ENCODE results near the gene GADD45G.

DNA sequence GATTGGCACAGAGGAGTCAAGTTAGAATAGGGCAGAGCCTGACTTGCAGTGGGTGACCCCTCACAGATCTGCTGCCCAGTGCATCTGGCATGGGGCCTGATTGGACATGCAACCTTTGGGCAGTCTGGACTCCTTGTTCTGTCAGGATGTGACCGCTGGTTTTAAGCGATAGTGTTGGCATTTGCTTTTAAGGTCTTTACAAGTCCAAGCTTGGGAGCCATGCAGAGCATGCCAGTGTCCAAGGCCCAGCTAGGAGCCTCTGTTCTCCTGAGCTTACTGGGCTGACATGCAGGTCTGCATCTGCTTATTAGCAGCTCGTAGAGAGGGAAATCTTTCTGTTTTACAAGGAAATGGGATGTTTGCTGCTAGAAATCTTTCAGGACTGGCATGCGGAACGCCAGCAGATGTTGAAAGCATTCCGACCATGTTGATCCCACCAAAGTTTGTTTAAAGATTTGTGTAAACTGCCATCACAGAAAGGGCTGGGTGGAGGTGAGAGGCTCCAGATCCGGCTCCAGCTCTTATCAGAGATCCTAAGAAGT lies 27.5 kb downstream of the GADD45G start:
- TF ChIP-seq, protein P1, sequence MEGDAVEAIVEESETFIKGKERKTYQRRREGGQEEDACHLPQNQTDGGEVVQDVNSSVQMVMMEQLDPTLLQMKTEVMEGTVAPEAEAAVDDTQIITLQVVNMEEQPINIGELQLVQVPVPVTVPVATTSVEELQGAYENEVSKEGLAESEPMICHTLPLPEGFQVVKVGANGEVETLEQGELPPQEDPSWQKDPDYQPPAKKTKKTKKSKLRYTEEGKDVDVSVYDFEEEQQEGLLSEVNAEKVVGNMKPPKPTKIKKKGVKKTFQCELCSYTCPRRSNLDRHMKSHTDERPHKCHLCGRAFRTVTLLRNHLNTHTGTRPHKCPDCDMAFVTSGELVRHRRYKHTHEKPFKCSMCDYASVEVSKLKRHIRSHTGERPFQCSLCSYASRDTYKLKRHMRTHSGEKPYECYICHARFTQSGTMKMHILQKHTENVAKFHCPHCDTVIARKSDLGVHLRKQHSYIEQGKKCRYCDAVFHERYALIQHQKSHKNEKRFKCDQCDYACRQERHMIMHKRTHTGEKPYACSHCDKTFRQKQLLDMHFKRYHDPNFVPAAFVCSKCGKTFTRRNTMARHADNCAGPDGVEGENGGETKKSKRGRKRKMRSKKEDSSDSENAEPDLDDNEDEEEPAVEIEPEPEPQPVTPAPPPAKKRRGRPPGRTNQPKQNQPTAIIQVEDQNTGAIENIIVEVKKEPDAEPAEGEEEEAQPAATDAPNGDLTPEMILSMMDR (IDR thresholded peaks at IDR 0.05): no peak
- TF ChIP-seq SP1 (CRISPR knock-in tag; conservative IDR thresholded peaks at IDR 0.05) (no peak), FOXP1 (CRISPR knock-in tag; IDR thresholded peaks at IDR 0.05; ENCODE audit: borderline replicate concordance) (no peak), ESRRA (CRISPR knock-in tag; IDR thresholded peaks at IDR 0.05; ENCODE audit: borderline replicate concordance) (no peak), CREM (CRISPR knock-in tag; IDR thresholded peaks at IDR 0.05) (no peak)
- TF ChIP-seq, protein P2, sequence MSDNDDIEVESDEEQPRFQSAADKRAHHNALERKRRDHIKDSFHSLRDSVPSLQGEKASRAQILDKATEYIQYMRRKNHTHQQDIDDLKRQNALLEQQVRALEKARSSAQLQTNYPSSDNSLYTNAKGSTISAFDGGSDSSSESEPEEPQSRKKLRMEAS (CRISPR knock-in tag; IDR thresholded peaks at IDR 0.05): no peak
- TF ChIP-seq, protein P3, sequence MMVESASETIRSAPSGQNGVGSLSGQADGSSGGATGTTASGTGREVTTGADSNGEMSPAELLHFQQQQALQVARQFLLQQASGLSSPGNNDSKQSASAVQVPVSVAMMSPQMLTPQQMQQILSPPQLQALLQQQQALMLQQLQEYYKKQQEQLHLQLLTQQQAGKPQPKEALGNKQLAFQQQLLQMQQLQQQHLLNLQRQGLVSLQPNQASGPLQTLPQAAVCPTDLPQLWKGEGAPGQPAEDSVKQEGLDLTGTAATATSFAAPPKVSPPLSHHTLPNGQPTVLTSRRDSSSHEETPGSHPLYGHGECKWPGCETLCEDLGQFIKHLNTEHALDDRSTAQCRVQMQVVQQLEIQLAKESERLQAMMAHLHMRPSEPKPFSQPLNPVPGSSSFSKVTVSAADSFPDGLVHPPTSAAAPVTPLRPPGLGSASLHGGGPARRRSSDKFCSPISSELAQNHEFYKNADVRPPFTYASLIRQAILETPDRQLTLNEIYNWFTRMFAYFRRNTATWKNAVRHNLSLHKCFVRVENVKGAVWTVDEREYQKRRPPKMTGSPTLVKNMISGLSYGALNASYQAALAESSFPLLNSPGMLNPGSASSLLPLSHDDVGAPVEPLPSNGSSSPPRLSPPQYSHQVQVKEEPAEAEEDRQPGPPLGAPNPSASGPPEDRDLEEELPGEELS (CRISPR knock-in tag; IDR thresholded peaks at IDR 0.05): no peak
- TF ChIP-seq, protein P4, sequence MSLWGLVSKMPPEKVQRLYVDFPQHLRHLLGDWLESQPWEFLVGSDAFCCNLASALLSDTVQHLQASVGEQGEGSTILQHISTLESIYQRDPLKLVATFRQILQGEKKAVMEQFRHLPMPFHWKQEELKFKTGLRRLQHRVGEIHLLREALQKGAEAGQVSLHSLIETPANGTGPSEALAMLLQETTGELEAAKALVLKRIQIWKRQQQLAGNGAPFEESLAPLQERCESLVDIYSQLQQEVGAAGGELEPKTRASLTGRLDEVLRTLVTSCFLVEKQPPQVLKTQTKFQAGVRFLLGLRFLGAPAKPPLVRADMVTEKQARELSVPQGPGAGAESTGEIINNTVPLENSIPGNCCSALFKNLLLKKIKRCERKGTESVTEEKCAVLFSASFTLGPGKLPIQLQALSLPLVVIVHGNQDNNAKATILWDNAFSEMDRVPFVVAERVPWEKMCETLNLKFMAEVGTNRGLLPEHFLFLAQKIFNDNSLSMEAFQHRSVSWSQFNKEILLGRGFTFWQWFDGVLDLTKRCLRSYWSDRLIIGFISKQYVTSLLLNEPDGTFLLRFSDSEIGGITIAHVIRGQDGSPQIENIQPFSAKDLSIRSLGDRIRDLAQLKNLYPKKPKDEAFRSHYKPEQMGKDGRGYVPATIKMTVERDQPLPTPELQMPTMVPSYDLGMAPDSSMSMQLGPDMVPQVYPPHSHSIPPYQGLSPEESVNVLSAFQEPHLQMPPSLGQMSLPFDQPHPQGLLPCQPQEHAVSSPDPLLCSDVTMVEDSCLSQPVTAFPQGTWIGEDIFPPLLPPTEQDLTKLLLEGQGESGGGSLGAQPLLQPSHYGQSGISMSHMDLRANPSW (CRISPR knock-in tag; conservative IDR thresholded peaks at IDR 0.05; ENCODE audit: low read depth): no peak
- TF ChIP-seq, protein P5, sequence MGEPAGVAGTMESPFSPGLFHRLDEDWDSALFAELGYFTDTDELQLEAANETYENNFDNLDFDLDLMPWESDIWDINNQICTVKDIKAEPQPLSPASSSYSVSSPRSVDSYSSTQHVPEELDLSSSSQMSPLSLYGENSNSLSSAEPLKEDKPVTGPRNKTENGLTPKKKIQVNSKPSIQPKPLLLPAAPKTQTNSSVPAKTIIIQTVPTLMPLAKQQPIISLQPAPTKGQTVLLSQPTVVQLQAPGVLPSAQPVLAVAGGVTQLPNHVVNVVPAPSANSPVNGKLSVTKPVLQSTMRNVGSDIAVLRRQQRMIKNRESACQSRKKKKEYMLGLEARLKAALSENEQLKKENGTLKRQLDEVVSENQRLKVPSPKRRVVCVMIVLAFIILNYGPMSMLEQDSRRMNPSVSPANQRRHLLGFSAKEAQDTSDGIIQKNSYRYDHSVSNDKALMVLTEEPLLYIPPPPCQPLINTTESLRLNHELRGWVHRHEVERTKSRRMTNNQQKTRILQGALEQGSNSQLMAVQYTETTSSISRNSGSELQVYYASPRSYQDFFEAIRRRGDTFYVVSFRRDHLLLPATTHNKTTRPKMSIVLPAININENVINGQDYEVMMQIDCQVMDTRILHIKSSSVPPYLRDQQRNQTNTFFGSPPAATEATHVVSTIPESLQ (CRISPR knock-in tag; IDR thresholded peaks at IDR 0.05): no peak
- TF ChIP-seq, protein P6, sequence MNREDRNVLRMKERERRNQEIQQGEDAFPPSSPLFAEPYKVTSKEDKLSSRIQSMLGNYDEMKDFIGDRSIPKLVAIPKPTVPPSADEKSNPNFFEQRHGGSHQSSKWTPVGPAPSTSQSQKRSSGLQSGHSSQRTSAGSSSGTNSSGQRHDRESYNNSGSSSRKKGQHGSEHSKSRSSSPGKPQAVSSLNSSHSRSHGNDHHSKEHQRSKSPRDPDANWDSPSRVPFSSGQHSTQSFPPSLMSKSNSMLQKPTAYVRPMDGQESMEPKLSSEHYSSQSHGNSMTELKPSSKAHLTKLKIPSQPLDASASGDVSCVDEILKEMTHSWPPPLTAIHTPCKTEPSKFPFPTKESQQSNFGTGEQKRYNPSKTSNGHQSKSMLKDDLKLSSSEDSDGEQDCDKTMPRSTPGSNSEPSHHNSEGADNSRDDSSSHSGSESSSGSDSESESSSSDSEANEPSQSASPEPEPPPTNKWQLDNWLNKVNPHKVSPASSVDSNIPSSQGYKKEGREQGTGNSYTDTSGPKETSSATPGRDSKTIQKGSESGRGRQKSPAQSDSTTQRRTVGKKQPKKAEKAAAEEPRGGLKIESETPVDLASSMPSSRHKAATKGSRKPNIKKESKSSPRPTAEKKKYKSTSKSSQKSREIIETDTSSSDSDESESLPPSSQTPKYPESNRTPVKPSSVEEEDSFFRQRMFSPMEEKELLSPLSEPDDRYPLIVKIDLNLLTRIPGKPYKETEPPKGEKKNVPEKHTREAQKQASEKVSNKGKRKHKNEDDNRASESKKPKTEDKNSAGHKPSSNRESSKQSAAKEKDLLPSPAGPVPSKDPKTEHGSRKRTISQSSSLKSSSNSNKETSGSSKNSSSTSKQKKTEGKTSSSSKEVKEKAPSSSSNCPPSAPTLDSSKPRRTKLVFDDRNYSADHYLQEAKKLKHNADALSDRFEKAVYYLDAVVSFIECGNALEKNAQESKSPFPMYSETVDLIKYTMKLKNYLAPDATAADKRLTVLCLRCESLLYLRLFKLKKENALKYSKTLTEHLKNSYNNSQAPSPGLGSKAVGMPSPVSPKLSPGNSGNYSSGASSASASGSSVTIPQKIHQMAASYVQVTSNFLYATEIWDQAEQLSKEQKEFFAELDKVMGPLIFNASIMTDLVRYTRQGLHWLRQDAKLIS (CRISPR knock-in tag; IDR thresholded peaks at IDR 0.05; ENCODE audit: borderline replicate concordance): no peak
- TF ChIP-seq, protein P7, sequence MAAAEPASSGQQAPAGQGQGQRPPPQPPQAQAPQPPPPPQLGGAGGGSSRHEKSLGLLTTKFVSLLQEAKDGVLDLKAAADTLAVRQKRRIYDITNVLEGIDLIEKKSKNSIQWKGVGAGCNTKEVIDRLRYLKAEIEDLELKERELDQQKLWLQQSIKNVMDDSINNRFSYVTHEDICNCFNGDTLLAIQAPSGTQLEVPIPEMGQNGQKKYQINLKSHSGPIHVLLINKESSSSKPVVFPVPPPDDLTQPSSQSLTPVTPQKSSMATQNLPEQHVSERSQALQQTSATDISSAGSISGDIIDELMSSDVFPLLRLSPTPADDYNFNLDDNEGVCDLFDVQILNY (CRISPR knock-in tag; IDR thresholded peaks at IDR 0.05): no peak
